ENCODE results near the gene UNC13C.

UNC13C gene

DNA sequence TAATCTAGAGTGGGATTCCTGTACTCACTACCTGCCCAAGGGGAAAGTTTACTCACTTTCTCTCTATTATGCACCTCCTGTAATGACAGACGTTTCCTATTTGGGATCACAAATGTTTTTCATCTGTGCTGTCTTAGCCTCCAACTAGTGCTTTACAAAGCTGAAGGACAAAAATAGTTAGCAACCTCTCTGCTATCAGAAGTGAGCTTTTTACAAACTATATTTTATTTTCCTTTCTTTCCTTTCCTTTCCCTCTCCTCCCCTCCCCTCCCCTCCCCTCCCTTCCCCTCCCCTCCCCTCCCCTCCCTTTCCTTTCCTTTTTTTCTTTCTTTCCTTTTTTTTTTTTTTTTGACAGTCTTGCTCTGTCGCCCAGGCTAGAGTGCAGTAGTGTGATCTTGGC lies 130.8 kb downstream of the UNC13C start:
- DNase-seq (ENCODE audit: low read depth in 2 of 3, low spot score in 2 of 3), result no peak

DNA sequence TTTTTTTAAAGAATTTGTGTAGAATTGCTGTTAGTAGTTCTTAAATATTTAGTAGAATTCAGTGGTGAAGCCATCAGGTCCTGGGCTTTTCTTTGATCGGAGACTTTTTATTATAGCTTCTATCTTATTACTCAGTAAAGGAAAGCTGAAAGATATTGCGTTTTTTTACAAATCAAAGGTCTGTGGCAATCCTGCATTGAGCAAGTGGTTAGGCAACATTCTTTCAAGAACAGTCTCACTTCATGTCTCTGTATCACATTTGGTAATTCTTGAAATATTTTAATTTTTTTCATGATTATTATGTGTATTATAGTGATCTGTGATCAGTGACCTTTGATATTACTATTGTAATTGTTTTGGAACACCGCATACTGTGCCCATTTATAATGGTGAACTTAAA lies 140.8 kb downstream of the UNC13C start:
- no peak for DNase-seq (ENCODE audit: low read depth in 2 of 3, low spot score in 2 of 3)

DNA sequence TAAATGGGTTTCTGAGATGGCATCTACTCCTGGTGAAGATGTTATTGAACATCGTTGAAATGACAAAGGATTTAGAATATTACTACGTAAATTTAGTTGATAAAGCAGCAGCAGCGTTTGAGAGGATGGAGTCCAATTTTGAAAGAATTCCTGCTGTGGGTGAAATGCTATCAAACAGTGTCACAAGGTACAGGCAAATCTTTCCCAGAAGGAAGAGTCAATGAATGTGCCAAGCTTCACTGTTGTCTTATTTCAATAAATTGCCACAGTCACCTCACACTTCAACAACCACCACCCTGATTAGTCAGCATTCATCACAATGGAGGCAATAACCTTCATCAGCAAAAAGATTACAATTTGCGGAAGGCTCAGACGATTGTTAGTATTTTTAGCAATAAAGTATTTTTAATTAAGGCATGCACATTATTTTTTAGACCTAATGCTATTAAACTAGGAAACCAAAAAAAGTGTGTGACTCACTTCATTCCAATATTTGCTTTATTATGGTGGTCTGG lies 142.8 kb downstream of the UNC13C start:
- DNase-seq (ENCODE audit: low read depth in 2 of 3, low spot score in 2 of 3), result no peak

DNA sequence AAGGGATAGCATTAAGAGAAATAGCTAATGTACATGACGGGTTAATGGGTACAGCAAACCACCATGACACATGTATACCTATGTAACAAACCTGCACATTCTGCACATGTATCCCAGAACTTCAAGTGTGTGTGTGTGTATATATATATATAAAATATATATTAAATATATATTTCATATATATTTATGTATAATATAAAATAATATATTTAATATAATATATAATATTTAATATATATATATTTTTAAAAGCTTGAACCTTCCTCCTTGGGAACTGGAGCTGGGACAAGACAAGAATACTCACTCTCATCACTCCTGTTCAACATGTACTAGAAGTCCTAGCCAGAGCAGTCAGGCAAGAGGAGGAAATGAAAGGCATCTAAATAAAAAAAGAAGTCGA lies 149.3 kb downstream of the UNC13C start:
- no peak for DNase-seq (ENCODE audit: low read depth in 2 of 3, low spot score in 2 of 3)

DNA sequence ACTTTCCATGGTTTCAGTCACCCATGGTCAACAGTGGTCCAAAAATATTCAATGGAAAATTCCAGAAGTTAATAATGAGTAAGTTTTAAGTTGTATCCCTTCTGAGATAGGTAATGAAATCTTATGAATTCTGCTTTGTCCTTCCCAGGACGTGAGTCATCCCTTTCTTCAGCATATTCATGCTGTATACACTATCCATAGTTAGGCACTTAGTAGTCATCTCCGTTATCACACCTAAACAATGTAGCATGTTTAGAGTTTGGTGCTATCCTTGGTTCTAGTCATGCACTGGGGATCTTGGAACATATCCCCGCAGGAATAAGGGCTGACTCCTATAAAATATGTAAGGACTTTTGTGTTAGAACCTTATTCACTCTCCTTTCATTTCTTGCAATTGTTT lies 153.2 kb downstream of the UNC13C start:
- no peak for DNase-seq (ENCODE audit: low read depth in 2 of 3, low spot score in 2 of 3)

DNA sequence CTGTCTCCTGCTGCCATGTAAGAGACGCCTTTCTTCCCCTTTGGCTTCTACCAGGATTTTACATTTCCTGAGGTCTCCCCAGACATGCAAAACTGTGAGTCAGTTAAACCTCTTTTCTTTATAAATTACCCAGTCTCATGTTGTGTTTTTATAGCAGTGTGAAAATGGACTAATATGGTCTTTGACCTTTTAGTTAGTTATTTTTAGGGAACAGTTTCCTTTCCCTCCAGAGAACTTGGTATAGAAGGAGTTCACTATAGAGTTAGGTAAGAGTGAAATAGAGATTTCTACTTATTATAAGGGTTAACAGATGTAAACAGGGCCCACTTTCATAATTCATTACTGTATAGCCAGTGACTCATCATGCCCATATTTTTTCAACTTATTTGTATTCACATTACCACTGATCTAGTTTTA lies 170.9 kb downstream of the UNC13C start:
- no peak for DNase-seq (ENCODE audit: low read depth in 2 of 3, low spot score in 2 of 3)

DNA sequence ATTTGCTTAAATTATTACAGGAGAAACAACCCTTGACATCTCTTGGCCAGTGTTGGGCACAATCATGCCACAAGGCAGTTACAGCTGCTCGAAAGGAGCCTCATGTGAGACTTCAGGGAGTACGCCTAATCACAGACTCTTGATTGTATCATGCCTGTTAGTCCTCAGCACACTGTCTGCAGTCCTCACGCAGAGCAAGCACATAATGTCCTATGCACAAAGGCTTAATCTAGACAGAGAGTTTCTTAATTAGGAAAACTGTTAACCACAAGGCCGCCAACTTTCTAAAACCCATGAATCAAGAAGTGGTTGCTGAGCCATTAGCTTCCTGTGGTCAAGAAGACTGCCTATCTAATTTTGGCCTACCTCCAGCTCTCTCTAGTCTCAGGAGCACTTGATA lies 172.0 kb downstream of the UNC13C start:
- DNase-seq (ENCODE audit: low read depth in 2 of 3, low spot score in 2 of 3), result no peak

DNA sequence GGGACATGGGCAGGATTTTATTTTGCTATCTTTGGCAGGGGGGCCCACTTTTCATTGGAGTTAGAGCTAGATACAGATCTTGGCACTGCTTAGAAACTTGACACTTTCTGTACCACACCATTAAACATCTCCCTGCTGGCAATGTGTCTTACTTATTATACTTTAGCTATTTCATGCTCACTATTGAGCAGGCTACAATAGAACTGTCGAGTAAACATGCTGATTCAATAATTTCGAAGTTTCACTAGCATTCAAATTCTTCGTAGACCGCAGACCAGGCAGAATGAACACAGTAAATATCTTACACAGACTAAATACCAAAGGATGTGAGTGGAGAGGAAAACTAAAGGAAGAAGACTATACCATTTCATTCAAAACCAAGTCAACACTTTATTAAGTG lies 180.8 kb downstream of the UNC13C start:
- no peak for DNase-seq (ENCODE audit: low read depth in 2 of 3, low spot score in 2 of 3)

DNA sequence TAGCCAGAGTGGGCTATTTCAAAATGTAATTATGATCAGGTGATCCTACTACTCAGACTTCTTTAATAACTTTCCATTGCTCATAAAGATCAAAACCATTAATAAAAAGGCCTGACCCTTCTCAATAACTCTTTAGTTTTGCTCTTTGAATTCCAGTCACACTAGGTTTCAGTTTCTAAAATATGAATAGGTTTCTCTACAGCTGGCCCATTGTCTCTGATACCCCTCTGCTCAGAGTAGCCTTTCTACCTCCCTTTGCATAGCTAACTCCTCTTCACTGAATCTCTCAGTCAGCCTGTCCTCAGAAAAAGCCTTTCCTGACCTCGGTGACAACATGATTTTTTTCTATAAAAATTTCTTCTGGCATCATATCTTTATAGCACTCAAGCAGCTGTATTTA lies 209.1 kb downstream of the UNC13C start:
- no peak for DNase-seq (ENCODE audit: low read depth in 2 of 3, low spot score in 2 of 3)

DNA sequence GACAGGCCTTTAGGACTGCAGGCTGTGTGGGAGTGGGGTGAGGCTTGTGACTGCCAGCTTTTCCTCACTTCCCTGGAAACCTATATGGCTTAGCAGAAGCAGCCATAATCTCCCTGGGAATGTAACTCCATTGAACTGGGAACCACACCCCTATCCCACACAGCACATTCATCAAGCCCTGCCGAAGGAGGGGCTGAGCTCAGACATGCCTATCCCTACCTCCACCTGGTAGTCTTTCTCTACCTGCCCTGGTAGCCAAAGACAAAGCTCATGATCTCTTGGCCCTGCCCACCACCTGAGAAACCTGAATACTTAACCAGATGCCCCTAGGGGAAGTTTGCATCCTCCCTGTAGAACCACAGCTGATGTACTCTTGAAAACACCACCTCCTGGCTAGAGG lies 219.8 kb downstream of the UNC13C start:
- DNase-seq (ENCODE audit: low read depth in 2 of 3, low spot score in 2 of 3), result no peak

DNA sequence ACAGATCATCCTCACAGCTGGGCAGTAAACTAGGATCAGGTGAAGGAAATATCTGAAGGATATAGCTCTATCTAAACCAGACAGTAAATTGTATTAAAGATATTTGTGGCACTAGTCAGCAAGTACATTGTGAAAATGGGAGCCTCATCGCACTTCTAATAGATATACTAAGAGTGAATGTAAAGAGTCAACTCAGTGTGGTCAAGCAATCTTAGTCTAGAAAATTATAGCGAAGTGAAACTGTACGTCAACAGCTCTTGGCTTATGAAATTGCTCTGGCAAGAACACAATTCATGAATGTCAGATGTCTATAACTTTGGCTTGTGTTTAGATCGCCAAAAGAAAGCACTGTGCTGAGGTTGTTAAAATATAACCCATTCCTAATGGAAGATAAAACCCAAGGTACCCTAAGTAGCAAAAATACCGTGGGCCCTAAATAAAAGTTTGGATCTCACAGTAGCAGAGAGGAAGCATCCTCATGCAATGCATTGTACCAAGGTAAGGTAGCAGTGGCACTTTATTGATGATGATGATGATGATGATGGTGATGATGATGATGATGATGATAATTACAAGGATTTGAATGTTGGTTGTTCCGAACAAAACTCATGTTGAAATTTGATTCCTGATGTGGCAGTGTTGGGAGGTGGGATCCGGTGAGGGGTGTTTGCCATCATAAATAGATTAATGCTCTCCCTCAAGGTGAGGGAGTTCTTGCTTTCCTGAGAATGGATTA lies 228.5 kb downstream of the UNC13C start:
- no peak for DNase-seq (ENCODE audit: low read depth in 2 of 3, low spot score in 2 of 3)

DNA sequence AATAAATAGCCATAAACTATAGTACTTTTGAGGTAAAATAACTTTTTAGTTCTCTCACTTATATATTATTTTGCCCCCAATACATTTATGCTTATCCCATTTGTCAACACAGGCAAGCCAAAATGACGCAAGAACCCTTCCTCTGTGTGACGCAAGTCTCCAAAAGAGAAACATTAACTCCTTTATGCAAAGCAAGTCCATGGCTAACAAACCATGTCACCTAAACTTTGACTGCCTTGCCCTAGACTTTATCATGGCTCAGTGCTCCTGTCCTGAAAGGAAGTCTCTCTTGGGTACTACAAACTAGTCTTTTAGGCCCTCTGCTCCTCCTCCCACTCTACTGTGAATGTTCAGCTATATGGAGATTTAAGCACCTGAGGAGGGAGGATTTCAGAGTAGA lies 230.5 kb downstream of the UNC13C start:
- no peak for DNase-seq (ENCODE audit: low read depth in 2 of 3, low spot score in 2 of 3)

DNA sequence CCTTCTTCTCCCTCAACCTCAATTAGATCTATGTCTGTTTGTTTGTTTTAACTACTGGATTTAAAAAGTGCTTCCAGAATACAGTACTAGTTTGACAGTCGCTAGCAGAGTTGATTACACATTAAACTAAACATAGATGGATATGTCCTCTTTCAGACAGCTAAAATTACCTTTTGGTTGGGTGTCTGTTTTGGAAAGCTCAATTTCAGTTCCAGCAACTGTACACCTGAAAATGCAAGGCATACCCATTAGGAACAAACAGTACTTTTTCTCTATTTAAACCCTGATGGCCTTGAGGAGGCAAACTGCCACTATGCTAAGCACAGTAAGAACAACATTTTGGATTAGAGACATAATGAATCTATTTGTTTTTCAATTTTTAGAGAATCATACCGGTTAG lies 234.4 kb downstream of the UNC13C start:
- DNase-seq (ENCODE audit: low read depth in 2 of 3, low spot score in 2 of 3), result no peak

DNA sequence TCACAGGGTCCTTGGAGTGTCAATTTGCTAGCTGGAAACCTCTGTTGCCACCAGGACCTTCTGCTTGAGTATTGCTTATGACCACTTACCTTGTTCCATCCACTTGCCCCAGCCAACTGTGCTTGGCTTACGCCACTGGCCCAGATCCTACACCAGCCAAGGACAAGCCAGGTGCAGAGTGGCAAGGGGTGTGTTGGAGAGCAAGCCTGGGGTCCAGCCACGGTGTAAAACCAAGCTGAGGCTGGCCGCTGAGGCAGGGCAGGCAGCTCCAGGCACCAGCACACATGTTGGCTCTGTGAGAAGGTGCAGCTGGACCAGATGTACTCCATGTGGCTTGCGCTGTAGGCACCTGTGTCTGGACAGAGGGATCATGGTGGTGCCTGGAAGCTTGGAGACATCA lies 248.2 kb downstream of the UNC13C start:
- DNase-seq (ENCODE audit: low read depth in 2 of 3, low spot score in 2 of 3), result no peak

DNA sequence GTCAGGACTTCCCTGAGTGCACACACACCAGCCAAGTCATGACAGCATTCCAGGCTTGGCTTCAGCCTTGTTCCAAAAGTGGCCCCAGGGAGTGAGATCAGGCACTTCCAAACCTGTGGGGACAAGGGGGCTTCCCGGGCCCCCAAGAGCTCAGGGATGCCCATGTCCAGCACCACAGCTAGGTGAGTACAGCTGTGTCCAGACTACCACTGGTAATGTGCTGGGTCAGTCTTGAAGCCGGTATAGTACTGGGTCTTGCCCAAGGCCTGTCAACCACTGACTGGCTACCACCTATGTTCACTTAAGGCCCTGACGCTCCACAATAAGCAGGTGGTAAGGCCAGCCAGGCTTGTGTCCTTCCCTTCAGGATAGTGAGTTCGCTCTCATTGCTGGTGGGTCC lies 249.3 kb downstream of the UNC13C start:
- no peak for DNase-seq (ENCODE audit: low read depth in 2 of 3, low spot score in 2 of 3)

DNA sequence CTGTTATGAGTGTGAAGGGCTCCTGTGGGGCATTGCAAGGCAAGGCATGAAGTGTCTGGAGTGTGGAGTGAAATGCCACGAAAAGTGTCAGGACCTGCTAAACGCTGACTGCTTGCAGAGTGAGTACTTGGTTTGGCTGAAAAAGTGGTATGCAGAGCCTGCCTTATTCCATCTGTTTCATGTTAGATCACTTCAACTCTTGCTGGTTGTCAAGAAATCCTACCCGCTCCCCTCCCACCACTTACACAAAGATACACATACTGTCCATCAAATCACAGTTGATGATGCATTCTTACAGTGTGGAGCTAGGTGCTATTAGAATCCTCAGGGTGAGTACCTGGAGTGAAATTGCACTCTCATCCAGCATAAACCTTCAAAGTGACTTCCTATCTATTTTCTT lies 272.1 kb downstream of the UNC13C start:
- no peak for DNase-seq (ENCODE audit: low read depth in 2 of 3, low spot score in 2 of 3)

DNA sequence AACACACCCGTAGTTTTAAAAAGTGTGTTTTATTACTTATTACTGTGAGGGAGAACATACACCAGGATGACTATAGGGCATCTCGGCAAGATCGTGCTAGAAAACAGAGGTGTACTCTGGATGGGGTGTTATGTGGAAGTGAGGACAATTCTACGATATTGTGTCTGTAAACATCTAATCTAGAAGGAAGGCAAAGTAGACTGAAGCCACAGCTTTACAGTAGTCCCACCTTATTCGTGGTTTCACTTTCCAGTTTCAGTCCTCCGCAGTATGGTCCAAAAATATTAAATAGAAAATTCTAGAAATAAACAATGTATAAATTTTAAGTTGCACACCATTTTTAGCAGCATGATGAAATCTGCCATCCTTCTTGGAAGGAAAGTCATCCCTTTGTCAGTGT lies 277.9 kb downstream of the UNC13C start:
- no peak for DNase-seq (ENCODE audit: low read depth in 2 of 3, low spot score in 2 of 3)

DNA sequence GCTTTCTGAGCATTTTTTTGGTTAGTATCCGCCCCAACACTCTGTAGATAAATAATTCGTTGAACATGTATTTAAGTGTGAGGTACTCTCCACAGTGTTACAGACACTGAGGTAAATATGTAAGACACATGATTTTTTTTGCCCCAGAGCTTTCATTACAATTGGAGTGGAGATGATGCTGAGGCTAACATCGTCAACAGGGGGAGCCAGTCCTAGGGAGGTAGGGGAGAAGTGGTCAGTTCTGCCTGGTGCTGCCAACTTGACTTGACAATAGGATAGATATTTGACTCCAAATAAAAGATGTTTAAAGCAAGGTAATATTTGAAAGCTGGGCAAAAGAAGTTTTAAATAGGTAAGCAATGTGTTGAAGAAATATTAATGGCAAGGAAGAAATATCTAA lies 295.7 kb downstream of the UNC13C start:
- DNase-seq (ENCODE audit: low read depth in 2 of 3, low spot score in 2 of 3), result no peak

DNA sequence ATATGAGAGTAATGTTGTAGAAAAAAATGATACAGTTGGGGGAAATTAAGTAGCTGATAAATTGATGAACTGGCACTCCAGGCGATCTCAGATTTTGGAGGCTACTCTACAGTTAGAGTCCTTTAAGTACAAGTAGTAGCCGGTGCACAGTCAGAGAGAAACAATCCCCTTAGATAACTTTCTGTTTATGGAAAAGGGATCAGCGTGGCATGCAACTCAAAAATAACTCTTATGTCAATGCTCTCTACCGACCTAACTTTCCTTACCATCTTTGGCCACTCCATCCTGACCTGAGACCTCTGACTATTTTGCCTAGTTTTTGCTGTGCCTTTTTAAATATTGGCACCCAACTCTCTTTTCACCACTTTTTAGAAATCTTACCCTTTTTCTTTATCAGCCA lies 299.6 kb downstream of the UNC13C start:
- DNase-seq (ENCODE audit: low read depth in 2 of 3, low spot score in 2 of 3), result no peak

DNA sequence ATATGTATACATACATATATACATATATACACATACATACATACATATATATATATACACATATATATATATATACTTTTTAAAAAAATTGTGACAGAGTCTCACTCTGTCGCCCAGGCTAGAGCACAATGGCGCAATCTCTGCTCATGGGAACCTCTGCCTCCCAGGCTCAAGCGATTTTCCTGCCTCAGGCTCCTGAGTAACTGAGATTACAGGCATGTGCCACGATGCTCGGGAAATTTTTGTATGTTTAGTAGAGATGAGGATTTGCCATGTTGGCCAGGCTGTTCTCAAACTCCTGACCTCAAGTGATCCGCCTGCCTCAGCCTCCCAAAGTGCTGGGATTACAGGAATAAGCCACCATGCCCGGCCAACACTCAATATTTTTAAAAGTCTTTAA lies 302.5 kb downstream of the UNC13C start:
- no peak for DNase-seq (ENCODE audit: low read depth in 2 of 3, low spot score in 2 of 3)

DNA sequence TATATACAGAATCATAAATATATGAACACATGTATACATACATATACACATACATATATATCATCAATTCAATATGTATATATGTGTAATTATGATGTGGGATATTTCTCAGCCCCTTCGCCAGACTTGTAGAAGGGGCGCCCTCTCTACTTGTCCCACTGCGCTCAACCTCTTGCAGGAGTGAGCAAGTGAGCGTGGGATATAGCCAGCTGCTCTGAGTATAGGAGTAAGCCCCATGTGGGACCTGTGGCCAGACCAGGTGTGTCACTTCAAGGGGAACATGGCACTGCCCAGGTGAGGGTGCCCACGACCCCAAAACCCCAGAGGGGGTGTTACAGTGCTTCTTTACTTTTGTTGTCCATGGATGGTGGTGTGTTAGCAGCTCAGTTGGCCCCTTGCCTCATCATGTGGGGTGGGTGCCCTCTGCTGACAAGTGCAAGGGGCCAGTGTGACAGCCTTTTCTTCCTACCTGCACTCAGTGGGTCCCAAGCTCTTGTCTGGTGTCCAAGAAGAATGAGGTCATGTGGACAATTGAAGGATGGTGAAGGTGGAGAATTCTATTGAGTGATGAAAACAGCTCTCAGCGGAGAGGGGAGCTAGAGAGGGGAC lies 304.1 kb downstream of the UNC13C start:
- DNase-seq (ENCODE audit: low read depth in 2 of 3, low spot score in 2 of 3), result no peak

DNA sequence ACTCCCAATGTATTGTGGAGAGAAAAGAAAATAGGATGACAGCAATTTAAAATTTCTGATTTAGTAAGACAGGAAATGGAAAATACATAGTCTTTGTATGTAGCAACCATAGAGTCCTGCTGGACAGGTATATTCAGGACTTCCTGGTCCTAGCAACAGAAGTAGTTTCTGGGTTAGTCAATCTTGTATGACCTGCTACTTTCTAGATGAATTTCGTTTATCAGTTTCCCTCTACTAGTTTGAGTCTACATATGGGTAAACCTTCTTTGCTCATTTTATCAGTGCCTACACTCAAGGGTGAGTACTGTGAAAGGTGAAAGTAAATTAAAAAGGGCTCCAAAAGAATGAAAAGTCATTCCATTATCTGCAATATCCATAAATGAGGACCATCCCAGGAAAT lies 309.8 kb downstream of the UNC13C start:
- no peak for DNase-seq (ENCODE audit: low read depth in 2 of 3, low spot score in 2 of 3)

DNA sequence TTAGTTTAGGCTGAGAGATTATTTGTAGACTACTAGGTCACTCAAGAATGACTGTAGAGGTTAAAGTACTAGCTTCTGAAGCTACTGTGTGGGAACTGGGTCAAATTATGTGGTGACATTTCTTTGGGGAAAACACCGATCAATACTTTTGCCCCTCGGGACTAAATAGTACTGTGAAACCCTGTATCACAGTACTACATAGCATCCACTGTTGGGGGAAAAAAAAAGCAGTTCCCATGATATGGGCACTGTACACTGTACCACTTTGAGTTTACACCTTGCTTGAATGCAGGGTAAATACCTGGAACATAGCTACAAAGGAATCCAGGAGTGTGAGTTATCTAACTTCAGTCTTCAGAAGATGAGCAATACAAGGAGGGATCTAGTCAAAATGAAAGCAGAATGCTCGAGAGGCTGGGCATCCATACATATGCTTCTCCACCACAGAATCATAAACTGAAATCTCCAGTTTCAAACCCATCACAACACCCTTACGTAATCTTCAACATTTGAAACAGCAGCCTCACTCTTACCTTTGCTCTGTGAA lies 311.4 kb downstream of the UNC13C start:
- DNase-seq (ENCODE audit: low read depth in 2 of 3, low spot score in 2 of 3), result no peak
